ENCODE results near the gene PCNX2.
"Not testable (repeated sequence)": the region's sequence is repeated elsewhere in the genome, so short reads cannot be mapped to it uniquely, and the experiment has no call there.

Gene PCNX2

GRCh38 chr1:233140974-233141373, 154.6 kb downstream of the PCNX2 start:
- no peak for DNase-seq

GRCh38 chr1:233140499-233140898, 155.0 kb downstream of the PCNX2 start:
- DNase-seq, result no peak

DNA sequence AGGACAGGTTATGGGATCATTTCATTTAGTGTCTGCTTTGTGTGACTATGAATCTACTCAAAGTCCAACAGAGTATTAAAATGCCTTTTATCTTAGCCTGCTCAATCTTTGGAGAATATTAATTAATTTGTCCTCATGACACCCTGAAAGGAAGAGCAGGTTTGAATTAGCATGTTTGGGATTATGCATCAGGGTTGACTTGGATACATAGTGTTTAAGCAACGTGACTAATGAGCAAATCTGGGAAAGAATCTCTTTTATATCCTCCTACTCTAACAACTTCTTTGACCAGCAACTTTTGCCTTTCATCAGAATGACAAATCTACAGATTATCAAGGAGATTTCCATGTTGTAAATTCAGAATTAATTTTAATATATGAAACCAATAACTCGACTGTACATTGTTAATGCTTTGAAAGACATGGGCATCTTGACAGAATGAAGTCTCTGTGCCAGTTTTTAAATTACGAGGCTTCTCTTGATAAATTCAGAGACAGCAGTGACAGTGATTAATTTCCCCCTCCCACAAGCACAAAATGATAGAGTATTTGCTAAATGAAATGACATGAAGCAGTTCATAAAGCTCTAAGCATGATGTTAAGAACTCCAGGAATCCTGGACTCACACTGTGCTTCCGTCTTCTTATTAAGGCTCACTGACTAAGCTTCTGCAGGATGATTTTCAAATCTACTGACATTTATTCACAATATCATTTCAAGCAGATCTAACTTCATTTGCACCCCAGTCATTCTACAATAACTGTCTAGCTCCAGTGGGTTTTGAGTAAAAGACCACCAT, 156.5 kb downstream of the PCNX2 start:
- DNase-seq, result no peak

GRCh38 chr1:233135833-233136232, 159.7 kb downstream of the PCNX2 start:
- DNase-seq, result no peak

DNA sequence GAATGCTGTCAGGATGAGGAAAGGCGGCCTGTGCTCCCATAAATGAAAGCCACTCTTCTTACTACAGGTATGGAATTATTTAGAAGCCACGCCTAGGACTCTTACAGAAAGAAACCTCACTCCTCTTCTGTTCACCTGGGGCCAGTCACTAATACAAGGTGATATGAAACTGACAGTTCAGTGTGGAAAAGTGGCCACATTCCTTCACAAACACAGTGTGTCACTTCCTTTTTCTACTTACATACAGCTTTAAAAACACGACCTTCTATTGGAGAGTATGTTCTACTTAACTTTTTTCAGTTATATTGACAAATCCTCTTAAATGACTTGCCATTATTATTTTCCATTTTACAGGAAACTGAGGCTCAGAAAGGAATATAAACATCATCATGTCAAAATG, 163.1 kb downstream of the PCNX2 start:
- no peak for DNase-seq

- DNase-seq, result not testable (repeated sequence)
Observed at GRCh38 chr1:233129031-233129430, 166.5 kb downstream of the PCNX2 start.

DNA sequence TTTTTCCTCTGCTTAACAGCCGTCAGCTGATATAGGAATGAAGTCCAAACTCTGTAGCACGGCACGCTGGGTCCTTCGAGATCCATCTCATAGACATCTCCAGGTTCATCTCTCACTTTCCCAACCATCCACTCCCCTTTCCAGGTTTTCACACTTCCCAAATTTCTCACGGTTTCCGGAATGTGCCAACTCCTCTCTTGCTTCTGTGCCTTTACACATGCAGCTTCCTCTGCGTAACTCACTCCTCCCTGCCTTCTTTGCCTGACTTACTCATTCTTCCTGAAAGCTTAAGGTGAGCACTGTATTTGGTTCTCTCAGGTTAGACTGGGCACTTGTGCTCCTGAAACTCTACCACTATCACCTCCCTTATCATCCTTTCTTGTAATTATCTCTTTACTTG, 168.4 kb downstream of the PCNX2 start:
- no peak for DNase-seq

DNA sequence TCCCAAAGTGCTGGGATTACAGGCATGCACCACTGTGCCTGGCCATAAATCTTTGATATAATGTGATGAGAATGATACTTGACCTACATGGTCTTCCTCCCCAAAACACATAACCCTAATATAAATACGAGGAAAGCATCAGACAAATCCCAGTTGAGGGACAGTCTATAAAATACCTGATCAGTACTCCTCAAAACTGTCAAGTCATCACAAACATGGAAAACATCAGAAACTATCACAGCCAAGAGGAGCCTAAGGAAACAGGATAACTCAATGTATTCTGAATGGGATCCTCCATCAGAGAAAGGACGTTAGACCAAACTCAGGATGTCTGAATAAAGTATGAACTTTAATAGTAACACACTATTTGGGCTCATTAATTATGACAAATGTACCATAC, 172.7 kb downstream of the PCNX2 start:
- no peak for DNase-seq

DNA sequence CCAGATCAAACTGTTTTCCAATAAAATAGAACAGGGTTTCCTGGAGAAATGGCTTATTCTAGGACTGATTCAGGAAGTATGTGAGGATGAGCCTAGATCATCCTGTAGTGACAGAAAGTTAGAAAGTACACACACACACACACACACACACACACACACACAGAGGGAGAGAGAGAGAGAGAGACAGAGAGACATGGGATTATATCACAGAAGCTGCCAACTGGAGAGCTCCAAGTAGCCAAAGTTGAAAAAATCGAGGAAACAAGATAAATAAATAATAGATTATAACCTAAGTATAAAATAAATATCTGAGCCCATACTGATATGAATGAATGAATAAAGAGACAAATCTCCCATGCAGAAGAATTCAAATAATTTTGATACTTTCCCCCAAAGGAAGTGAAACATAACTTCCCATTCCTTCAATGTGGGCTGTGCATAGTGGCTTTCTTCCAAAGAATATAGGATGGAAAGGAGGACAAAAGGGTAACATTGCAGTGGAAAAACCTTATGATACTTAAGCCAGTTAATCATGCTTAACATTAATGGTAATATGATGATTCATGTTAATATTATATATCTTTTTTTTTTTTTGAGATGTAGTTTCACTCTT, 173.5 kb downstream of the PCNX2 start:
- DNase-seq, result no peak

- DNase-seq, result peak; percentile 65
Observed at GRCh38 chr1:233114860-233115259, 180.7 kb downstream of the PCNX2 start.

DNA sequence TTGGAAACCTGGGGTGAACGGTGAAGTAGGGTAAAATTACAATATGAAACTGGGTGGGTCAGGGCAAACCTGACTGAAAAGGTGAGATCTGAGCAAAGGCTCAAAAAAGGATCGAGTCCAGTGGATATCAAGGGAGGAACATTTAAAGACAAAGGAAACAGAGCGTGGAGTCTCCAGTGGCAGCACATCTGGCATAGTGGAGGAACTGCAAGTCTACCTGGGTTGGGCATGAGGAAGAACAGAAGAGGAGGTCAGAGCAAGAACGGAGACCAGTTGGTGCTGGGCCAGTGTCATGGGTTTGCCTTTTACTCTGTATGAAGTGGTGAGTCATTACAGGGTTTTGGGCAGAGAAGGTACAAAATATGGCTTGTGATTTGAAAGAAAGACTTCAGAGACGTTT, 181.4 kb downstream of the PCNX2 start:
- no peak for DNase-seq

GRCh38 chr1:233113009-233113879, 182.3 kb downstream of the PCNX2 start:
- DNase-seq, result peak; percentile 98

GRCh38 chr1:233112186-233113008, 183.1 kb downstream of the PCNX2 start:
- no peak for DNase-seq

- no peak for DNase-seq
Observed at GRCh38 chr1:233111731-233112130, 183.8 kb downstream of the PCNX2 start.

DNA sequence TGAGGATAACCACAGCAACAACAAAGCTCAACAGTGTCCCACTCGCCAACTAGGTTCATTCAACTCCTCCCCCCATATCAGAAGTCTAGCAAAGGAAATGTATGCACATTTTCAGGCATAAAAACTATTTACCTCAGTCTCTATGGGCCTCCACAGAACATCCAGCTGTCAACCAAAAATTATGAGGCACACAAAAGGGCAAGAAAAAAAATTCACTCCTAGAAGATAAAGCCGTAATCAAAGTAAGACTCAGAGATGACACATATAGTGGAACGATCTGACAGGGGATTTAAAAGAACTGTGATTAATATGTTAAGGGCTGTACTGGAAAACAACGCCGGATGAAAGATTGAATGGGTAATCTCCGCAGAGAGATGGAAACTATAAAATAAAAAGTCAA, 186.4 kb downstream of the PCNX2 start:
- DNase-seq, result no peak

- not testable (repeated sequence) for DNase-seq
Observed at GRCh38 chr1:233107716-233108130, 187.8 kb downstream of the PCNX2 start.

- DNase-seq, result no peak
Observed at GRCh38 chr1:233107130-233107660, 188.3 kb downstream of the PCNX2 start.

- DNase-seq, result no peak
Observed at GRCh38 chr1:233105225-233105624, 190.3 kb downstream of the PCNX2 start.

DNA sequence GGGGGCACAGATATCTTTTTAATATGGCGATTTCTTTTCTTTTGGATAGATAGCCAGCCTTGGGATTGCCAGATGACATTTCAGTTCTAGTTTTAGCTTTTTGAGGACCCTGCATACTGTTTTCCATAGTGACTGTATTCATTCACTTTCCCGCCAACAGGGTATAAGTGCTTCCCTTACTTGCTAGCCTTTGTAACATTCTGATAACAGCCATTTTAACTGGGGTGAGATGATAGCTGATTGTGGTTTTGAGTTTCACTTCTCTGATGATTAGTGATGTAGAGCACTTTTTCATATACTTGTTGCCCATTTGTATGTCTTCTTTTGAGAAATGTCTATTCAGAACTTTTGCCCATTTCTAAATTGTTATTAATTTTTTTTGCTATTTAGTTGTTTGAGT, 193.2 kb downstream of the PCNX2 start:
- no peak for DNase-seq

- no peak for DNase-seq
Observed at GRCh38 chr1:233097959-233098580, 197.5 kb downstream of the PCNX2 start.

DNA sequence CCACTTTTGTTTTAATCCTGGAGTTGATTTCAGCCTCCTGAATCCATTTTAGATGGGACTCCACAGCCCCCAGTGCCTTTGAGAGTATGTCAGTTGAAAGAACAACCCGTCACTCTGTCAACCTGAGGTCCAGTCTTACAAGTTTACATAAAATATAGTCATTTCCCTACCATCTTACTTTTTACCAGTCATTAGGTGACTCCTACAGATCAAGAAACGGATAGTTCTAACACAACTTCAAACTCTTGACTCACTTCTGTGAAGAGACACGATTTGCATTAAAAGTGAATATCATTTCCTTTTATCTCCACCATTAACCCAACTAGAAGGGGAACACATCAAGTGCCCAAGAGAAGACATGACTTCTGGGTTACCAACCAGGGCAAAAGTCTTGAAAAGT, 198.0 kb downstream of the PCNX2 start:
- no peak for DNase-seq

DNA sequence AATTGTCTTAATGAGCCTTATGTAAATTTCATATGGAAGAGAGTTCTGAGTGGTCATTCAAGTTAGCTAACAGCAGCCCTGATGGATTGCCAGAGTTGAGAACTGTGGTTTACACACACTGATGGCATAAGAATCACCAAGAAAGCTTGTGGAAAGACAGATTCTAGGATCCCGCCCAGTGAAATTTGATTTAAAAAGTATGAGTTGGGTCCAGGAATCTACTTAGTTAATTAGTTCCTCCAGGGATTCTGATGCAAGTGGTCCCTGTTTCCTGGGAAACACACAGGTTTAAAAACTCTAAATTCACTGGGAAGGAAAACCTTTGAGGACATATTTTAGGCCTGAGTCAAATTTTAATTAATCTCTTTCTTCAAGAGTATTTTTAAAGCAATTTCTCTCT, 200.8 kb downstream of the PCNX2 start:
- DNase-seq, result no peak
